Medulla oblongata (tissue), 1 donor: ENCODE results near the gene TBCD.
A peak's percentile ranks its signal among the peaks of the same experiment; 100 is the strongest.

Experiments used
- DNase-seq: peaks from one replicate; pipeline ENCODE4 v3.0.0-alpha.2; 2015; ENCODE audit errors: extremely low spot score

Gene TBCD

DNA sequence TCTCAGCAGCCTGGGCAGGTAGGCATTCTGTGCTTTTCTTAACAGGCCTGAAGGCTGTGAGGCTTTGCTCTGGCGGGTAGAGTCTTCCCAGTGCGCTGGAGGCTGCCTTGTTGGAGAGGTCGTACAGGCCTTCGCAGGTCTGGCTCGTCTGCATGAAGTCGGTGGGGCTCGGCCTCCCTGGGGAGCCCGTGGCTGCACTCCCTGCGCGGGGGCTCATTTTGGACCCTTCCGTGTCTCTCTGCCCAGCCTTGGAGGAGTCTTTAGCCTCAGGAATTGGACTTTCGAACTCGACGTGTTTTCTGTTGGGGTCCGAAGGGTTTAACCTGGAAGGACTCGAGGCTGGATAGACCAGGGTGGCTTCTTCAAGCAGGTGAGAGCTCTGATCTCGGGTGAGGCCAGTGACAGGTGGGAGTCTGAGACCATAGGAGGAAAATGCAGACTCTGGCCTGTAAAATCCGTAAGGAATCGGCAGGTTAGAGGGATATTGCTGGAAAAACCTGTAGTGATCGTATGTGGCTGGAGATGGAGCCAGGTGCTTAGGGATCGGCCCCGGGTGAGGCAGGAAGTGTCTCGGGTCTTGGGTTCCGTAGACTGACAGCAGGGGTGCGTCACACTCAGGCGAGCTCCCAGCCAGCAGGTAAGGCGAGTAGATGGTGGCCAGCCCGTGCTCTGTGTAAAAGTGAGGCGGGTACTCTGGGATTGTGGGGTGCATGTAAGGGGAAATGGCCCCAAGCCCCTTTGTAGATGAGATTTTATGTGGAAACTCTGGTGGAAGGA is 79.4 kb downstream of the TBCD start:
- no peak for DNase-seq

DNA sequence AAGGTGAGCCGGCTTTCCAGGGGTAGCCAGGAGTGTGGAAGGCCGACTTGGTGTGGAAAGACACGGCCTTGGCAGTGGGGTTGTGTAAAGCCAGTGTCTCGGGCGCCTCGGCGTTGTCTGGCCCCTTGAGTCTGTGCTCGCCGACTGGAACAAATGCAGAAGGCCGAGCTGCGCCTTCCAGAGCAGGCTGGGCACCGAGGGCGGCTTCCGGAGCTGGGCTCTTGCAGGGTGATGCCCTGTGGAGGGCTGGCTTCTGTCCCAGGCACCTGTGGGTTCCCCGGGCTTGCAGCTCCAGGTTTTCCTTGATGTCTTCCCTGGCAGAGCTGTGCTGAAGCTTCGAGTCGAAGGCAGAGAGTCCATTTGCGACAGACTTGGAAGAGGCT is 79.9 kb downstream of the TBCD start:
- DNase-seq = no peak

DNA sequence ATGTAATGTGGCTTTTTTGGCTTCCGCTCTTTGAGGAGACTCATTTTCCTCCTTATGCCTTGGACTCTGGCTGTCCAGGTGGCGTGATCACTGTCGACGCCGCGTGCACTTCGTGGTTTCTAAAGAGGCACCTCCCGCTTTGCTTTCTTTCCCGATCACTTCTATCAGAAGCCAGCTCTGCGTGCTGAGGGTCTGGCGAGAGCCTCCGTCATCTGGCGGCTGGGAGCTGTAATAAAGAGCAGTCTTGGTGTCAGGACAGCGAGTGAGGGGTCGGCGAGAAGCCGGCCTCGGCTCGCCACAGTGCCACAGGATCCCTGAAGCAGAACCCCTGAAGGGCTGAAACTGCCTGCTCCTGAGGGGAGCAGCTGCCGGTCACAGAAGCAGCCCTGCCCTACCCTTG is 80.5 kb downstream of the TBCD start:
- no peak for DNase-seq

DNA sequence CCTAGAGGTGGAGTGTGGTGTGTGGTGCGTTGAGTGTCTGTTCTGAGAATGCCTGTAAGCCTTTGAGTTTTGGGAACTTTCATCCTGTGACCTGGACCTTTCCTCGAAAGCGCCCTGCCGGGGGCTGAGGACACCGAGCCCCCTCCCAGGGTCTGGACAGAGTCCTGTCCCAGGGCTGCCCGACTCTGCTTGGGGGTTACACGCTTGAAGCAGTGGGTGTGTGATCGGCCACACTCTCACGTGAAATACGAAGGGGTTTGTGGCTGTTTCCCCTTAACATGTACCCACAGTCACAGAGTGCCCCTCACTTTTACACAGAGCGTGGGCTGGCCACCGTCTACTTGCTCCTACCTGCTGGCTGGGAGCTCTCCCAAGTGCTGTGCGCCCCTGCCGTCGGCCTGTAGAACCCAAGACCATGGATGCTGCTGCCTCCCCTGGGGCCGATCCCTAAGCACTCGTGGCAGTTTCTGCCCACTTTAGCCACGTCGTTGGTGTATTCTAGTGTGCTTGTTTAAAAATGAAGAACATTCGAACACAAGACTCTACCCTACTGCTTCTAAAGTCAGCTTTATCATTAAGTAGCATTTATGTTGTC is 81.1 kb downstream of the TBCD start:
- DNase-seq = no peak

DNA sequence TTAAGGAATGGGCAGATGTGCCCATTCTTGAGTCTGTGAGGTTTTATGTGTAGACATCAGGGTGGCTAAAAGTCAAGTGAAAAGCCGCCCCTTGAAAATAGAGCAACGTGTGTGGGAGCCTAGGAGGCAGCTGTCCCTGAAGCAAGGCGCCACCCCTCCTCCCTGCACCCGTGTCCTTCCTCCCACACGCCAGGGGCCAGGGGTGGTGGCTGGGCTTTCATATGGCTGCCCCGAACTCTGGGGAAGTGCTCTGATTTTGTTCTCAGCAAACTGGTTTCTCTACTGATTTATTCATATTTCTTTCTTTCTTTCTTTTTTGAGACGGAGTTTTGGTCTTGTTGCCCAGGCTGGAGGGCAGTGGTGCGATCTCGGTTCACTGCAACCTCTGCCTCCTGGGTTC is 83.3 kb downstream of the TBCD start:
- DNase-seq = no peak

DNA sequence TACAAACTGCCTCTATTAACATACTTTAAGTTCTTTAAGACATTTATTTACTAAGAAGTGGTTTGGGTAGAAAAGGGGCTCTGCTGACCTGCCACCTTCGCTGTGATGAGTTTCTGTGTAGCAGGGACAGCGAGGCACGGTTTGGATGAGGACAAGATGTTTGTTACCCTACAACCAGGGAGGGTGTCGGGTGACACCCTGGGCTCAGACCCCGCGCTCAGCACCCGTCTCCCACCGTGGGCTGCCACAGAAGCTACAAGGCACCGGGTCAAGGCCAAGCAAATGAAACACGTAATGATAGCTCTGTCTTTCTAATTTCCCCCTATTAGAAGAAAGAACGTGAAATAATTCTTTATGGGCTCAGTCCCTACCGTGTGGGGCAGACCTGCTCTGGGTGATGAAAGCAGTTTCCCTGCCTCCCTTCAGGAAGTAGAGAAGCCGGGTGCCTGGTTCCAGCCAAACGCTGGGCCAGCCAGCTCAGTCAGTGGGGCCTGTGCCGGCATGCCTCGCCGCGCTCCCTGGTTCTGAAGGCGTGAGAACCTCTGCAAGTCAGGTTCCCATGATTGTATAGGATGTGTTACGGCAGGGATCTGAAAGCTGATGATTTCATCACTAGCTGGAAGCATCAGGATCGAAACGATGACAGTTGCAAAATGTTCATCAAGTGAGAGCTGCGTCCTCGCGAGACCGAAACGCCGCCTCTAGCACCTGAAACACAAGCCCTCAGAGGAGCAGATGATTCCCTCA is 84.1 kb downstream of the TBCD start:
- DNase-seq = no peak

DNA sequence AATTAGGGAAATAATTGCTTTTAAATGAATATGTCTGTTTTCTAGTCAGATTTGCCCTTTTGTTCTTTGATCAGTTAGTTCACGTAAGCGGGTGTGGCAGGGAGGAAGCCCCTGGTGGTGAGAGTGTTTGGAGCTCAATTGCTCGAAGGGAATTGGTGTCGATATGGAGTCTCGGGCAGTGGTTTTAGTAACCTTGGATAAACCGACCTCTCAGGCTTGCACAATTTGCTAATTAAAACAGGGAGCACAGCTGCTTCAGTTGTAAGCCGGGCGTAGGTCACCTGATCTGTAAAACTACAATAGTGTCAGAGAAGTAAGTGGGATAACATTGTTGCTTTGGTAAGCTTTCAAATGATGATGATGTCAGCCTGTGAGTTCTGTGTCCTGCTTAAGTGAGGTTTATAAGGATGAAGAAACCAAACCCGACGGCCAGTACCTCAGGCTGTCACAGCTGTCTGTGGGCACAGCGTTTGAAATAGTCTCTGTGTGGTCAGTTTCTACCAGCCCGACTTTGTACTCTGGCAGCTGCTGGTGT is 85.0 kb downstream of the TBCD start:
- DNase-seq = no peak

DNA sequence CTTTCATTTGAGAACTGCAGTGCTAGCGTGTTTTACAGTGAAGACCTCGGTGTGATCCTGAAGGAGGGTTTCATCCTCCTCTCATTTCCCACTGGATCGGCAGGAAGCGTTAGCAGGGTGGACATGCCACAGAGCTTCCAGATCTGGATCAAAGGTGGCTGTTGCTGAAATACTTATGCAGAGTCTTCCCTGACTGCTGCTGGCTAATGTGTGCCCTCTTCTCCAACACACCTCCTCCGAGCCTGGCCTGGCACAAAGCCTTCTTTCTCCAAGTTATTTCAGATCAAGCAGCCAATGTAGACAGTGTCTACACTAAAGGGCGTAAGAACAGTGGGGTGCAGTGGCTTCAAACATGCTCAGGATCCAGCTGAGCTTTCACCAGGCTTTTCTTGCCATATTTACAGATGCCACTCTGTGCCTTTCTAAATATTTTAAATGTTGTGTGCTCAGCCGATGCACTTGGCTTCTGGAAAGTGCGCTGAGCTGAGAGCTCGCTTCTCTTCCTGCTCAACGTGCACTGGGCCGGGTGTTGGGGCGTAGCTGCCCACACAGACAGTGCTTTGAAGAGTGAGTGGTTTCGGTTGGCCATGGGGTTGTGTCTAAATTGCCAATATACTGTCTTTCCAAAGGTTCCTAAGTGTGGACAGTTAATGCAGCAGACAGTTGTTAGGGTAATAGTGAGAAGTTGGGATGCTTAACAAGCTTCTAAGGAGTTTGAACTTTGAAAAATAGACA is 85.9 kb downstream of the TBCD start:
- no peak for DNase-seq

DNA sequence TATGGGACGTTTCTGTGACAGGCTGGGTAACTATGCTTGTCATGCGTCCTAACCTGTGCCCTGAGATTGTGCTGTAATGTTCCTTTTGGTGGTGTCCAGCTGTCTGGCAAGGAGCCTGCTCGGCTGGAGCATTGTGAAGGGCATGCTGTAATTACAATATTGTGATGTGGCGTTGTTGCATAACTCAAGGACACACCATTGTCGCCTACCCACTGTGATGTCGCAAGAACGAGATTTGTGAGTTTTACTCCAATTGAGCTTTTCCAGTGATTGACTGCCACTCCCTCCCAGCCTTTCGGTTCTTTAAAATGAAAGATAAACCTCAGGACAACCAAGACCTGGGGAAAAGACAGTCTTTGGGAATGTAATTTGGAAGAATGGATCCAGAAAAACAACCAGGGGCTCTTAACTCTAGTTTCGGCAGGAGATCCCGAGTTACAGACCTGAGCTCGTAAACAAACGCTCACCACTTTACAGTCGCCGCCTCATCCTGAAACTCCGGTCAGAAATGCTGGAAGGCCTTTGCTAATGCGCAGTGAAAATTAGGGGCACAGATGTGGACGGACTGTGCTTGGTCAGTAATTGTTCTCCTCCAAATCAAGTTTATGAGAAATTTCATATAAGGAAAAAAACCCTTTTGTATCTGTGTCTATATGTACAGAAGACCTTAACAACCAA is 86.7 kb downstream of the TBCD start:
- DNase-seq = no peak

DNA sequence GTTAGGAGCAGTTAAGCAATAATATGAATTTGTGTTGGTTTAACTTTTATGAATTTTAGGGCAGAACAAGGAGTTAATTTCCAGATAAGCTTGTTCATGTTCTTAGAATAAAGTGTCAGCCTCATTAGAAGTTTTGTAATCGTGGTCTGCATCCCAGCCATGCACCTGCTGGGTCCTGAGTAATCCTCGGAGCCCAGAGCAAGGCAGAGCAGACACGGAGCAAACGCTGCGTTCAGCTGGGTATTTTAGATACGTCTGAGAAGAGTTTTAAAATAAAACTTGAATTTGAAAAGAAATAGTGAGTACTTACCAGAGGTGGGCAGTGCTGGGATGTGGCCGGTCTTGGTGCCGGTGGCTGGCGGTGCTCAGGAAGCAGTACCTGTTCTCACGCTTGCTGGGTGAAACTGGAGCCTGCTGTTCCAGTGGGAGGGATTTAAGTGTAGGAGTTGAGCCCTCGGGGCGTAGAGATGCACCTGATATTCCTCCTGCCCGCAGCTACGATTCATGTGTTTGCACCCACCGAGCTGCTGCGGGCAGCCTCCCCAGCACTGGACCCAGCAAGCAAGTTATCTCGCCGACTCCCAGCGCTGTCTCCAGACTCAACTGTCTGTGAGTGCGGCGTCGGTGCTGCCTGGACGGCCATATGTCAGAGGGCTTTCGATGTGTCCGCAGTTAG is 87.9 kb downstream of the TBCD start, which contains the start of gene ZNF750:
ZNF750 (minus strand) TSS at position 406 of the 676 bp plus-strand sequence. CDS start 7,568 bp downstream, outside the sequence.
- no peak for DNase-seq

DNA sequence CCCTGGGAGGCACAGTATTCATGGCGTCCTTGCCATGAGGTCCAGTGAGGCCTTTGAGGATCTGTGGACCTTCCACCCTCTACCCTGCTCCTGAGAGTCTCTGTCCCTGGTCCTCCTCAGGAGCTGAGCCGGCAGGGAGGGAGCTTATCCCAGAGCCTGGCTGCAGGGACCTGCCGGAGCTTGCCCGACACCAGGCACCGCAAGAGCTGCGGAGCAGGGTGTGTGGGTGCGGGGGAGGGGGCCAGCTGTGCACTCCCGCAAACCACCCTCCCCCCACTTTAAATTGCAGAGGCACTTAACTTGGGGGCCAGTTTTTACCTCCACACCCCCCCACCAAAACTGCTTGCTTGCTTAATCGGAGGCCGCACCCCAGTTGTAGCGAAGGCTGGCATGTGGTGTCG is 88.6 kb downstream of the TBCD start:
- no peak for DNase-seq

DNA sequence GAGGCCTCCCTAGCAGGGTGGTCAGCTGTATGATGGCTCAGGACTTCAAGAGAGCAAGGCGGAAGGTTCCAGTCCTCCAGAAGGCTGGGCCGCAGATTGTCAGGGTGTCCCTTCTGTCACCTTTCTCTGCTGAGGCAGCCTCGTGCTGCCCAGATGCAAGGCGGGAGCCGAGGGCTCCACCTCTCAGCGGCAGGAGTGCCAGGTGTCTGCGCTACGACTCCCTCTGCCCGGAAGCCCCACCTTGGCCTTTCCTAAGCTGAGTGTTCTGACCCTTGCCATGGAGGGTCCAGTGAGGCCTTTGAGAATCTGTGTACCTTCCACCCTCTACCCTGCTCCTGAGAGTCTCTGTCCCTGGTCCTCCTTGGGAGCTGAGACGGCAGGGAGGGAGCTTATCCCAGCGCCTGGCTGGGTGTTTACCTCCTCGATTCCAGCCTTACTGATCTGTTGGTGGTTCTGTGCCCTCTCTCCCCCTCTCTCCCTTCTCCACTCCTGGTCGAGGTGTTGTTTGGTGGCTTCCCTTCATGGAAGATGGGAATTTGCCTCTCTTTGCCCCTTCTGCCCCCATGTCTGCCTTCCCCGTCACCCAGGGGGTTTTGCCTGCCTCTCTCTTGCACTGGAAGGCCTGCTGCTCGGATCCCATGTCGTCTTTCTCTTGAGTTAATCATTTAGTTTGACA is 90.2 kb downstream of the TBCD start:
- DNase-seq = no peak

DNA sequence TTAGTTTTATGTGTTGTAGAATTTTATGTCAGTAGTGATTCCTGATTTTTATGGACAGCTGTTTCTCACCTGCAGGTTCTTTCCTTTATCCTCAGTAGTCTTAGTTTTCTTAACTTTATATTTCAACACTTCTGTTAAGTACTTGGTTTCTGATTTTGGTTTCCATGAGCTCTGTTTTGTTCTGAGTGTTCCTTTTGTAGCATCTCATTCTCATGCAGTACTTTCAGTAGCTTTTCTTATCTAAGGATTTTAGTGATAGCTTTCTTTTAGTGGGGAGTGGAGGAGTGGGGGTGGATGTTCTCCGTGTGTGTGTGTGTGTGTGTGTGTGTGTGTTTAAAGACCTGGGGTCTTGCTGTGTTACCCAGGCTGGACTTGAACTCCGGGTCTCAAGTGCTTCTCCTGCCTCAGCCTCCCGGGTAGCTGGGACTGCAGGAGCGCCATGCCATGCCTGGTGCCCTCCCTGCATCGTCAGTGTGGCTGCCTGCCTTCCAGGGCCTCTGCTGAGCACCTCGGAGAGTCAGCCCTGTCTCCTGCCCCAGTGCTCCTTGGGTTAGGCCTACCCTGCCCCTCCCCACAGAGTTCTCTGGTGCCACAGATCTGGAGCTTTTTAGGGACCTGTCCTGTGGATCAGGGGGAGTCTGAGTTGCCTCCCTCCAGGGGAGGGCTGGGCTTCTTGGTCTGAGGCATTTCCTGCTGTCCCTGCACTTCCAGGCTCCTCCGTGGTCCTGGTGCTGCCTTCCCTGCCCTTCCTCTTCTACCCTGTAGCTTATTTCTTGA is 92.2 kb downstream of the TBCD start:
- no peak for DNase-seq

DNA sequence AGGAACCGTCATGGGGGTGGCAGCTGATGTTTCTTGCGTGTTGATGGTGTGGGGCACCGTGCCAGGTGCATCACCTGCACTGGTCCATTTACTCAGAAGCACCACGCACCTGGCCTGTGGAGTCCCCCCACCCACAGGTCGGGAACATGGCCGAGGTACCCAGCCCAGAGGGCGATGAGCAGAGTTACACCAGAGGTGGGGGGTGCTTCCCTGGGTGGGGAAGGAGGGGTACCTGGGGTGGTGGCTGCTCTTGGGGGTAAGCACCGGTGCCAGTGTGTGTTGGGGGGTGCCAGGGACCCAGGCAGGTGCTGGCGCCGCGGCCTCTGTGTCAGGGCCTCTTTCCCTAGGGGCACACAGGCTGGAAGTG is 92.9 kb downstream of the TBCD start:
- DNase-seq = no peak

DNA sequence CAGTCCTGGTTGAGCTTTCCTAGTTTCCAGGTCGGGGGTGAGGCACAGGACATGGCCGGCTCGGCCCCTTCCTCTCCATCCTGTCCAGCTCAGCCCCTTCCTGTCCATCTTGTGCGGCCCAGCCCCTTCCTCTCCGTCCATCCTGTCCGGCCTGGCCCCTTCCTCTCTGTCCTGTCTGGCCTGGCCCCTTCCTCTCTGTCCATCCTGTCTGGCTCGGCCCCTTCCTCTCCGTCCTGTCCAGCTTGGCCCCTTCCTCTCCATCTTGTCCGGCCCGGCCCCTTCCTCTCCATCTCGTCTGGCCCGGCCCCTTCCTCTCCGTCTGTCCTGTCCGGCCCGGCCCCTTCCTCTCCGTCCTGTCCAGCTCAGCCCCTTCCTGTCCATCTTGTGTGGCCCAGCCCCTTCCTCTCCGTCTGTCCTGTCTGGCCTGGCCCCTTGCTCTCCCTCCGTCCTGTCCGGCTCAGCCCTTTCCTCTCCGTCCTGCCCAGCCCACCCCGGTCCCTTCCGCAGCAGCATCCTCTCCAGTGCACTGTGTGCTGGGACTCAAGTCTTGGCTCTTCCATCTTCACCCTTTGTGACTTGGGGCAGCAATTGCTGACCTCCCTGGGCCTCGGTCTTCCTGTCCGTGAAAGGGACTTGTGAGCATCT is 93.4 kb downstream of the TBCD start:
- DNase-seq = no peak

DNA sequence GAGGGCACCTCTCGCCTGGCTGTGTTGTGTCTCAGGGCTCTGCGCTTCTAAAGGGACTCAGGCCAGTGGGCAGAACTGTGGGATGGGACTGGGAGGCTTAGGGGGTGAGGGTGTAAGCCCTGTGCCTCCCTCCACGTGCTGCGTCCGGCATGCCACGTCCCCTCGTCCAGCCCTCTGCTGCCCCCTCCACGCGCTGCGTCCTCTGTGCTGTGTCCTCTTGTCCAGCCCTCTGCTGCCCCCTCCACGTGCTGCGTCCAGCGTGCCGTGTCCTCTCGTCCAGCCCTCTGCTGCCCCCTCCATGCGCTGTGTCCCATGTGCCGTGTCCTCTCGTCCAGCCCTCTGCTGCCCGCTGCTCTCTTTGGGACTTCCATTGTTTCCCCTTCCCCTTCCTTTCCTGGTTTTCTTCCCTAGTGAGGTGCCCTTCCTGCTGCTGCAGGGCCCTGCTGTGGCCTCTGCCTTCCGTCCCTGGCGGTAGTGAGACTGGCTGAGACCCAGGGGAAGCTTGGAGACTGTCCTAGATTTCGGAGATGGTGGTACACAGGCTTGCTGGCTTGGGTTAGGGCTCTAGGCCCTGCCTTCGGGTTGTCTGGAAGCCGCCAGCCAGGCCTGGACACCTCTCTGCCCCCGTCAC is 94.3 kb downstream of the TBCD start:
- DNase-seq = peak; percentile 22

DNA sequence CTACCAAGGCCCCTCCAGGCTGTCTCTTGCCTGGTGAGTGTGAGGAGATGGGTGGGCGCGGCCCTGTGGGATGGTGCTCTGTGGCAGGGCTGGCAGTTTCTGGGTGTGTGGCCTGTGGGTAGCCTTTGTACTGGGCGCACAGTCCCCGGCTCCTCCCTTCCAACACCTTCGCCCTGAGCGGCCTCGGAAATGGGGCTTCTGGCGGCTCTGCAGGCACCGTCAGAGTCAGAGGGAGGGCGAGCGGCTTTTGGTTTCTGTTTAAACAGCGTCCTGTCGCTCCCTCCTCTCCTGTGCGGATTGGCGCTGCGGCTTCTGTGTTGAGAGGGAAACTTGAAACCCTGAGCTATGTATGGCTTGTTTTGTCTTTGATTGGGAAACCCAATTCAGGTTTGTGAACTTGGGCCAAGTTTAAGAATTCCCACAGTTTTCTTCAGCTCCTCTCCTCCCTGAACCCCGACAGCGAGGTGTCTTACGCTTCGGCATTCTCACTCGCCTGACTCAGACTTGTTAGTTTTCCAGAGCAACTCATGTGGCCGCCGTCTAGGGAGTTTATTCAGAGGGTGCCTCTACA is 96.2 kb downstream of the TBCD start:
- no peak for DNase-seq
